Airway epithelial cell (primary cell): ENCODE results near the gene ATP2B2. TPM values are rescaled to one million over a fixed set of nuclear protein-coding genes. Genes with fewer than 3 reads are reported as not detected.

Experiments
- total RNA-seq: library from RNA; depleted of rRNA; stranded (reverse); fragments of >200 nt; gene quantifications from 2 replicates; pipeline ENCODE4 v1.2.3, GENCODE V29; 2015

ATP2B2 gene
- total RNA-seq = not detected in 2 replicates

DNA sequence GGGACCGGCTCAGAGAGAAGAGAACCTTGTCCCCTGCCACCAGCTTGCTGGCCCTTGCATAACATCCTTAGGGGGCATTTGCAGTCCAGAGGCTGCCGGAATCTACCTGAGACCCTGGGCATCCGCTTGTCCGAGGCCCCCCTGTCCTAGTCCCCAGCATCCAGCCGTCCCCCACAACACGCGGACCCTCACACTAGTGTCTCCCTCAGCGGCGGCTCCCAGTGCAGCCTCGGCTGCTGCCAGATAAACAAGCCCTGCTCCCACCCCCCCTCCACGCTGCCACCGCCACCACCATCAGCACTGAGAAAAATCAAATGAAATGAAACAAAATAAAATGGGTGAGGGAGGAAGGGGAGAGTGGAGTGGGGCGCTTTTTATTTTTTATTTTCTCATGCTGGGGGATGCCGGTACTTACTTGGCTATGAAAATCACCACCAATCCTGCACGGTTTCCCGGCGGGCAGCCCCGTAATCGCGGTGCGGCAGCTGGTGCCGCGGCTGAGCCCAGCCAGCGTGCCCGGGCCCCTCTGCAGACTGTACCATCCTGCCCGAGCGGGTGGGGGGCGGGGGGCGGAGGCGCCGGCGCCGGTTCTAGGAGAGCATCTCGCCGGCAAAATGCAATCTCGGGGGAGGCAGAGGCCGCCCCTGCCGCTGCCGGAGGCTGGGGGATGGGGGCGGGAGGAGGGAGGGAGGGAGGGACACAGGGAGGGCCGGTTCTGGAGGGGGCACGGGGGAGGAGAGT lies at the start of gene ATP2B2:
ATP2B2 (minus strand) TSS at position 537 of the 741 bp plus-strand sequence. CDS start 56,043 bp downstream, outside the sequence.

DNA sequence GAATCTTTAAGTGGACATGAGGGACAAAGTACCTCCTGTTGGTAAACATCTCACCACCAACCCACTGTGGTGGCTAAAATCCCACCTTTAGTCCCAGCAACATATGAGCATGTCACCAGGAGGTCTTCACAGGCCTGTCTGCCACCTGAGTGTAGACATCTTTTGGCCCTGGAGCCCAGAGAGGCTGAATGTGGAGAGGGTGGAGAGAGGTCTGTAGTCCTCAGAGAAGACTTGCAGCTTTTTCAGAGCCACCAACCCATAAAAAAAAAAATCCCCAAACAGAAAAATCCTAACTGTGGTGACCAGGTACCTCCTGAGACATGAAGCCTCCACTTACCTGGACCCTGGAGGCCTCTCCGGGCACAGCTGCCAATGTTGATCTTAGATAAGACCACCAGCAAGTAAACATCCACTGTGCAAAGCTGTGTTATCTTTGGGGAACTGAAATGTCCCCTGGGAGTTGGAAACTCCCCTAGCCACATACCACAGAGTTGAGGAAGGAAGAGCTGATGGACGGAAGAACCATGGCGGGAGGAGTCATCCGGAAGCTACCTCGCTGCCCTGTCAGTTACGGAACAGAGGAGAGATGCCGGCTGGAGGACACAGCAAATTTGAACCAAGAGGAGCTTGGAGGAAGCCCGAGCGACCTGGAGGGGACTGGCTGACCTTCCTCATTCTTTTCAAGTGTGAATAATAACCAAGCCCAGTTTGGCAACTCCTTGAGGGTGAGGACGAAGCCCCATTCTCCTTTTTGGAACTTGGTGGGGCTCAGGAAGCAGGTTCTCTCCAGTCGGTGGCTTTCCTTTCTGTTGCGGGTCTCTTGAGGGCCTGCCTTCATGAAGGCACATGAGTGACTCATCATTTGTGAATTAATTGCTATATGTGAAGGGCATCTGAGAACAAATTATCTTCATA lies 212.6 kb downstream of the ATP2B2 start, which contains the start of gene GHRL:
GHRL (minus strand) TSS at position 443 of the 915 bp plus-strand sequence. CDS start 2,767 bp downstream, outside the sequence.

Other genes with a start within 250 kb of the ATP2B2 start
- not detected in 2 replicates for gene GHRL, start 212.6 kb downstream of the ATP2B2 start, total RNA-seq
- 133 and 155 TPM in 2 replicates for gene SEC13, start 184.5 kb downstream of the ATP2B2 start, total RNA-seq